CD1c-positive myeloid dendritic cell (primary cell): ENCODE measurements around the gene PRSS56.
"Not testable (repeated sequence)": the region's sequence is repeated elsewhere in the genome, so short reads cannot be mapped to it uniquely, and the experiment has no call there.

Experiments used
- DNase-seq: peaks from one replicate; pipeline ENCODE4 v3.0.0-alpha.2; 2016; ENCODE audit errors: extremely low spot score

PRSS56 gene

GRCh38 chr2:232541961-232542714 is 21.9 kb downstream of the PRSS56 start:
- no peak for DNase-seq

GRCh38 chr2:232542715-232543467 is 22.7 kb downstream of the PRSS56 start:
- DNase-seq: no peak

- no peak for DNase-seq
Observed at GRCh38 chr2:232543491-232543890, 23.3 kb downstream of the PRSS56 start.

GRCh38 chr2:232543928-232544631 is 23.9 kb downstream of the PRSS56 start:
- no peak for DNase-seq

DNA sequence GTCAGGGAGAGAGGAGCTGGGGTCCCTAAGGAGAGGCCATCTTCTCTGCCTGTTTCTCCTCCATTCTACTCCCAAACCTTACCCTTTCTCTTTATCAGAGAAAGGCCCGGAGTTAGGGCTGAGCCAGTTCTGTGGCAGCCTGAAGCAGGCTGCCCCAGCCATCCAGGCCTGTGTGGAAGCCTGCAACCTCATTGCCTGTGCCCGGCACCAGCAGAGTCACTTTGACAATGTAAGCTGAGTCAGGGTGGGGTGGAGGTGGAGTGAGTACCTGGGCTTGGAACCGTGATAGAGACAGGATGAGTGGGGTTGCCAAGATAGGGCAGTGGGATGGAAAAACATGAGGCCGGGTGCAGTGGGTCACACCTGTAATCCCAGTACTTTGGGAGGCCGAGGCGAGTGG is 24.5 kb downstream of the PRSS56 start:
- DNase-seq: no peak

- DNase-seq: no peak
Observed at GRCh38 chr2:232545511-232546375, 25.6 kb downstream of the PRSS56 start.

DNA sequence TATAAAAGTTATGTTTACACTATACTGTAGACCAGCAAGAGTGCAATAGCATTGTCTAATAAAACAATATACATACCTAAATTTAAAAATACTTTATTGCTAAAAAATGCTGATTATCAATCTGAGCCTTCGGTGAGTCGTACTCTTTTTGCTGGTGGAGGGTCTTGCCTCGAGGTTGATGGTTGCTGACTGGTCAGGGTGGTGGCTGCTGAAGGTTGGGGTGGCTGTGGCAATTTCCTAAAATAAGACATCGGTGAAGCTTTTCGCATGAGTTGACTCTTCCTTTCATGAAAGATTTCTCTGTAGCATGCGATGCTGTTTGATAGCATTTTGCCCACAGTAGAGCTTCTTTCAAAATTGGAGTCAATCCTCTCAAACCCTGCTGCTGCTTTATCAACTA is 27.8 kb downstream of the PRSS56 start:
- DNase-seq: no peak

GRCh38 chr2:232549655-232550353 is 29.6 kb downstream of the PRSS56 start:
- DNase-seq: no peak

GRCh38 chr2:232550354-232551249 is 30.4 kb downstream of the PRSS56 start, which contains the start of the genes EIF4E2 and TIGD1:
Gene EIF4E2, plus strand, starts transcription at chr2:232550689. Its CDS starts 36 bp downstream, at chr2:232550725.
Gene TIGD1, minus strand, starts transcription at chr2:232550557. Its CDS starts 675 bp downstream, at chr2:232549882.
- peak; percentile 97 for DNase-seq

DNA sequence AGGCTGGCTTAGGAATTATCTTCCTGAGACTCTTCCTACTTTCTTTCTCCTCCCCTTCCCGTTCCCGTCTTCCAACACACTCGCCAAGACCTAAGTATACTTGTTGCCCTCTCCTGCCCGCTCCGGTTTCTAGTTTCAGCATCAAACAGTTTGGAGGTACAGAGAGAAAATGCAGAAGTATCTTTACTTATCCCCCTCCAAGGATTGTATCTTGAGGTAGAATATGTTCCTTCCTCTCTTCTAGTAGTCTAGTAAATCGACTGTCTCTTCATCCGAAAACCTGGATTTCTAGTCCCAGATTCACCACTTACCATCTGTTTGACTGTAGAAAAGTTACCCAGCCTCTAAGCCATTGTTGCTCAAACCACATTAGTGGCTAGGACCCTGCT is 31.1 kb downstream of the PRSS56 start:
- no peak for DNase-seq

GRCh38 chr2:232551776-232552175 is 31.6 kb downstream of the PRSS56 start:
- DNase-seq: no peak

DNA sequence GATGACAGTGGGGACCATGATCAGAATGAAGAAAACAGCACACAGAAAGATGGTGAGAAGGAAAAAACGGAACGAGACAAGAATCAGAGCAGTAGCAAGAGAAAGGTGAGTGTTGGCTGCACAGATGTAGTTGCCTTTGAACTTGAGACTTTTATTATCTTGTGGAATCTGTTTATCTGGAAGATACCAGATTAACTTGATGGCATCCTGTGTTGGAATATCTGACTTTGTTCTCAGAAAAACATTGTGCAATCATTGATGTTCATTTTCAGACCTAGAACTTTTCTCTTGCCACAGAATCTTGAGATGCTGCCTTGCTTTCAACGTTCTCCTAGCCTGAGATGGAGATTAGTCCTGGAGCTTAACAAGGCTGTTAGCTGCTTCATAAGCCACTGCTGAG is 36.2 kb downstream of the PRSS56 start:
- no peak for DNase-seq

DNA sequence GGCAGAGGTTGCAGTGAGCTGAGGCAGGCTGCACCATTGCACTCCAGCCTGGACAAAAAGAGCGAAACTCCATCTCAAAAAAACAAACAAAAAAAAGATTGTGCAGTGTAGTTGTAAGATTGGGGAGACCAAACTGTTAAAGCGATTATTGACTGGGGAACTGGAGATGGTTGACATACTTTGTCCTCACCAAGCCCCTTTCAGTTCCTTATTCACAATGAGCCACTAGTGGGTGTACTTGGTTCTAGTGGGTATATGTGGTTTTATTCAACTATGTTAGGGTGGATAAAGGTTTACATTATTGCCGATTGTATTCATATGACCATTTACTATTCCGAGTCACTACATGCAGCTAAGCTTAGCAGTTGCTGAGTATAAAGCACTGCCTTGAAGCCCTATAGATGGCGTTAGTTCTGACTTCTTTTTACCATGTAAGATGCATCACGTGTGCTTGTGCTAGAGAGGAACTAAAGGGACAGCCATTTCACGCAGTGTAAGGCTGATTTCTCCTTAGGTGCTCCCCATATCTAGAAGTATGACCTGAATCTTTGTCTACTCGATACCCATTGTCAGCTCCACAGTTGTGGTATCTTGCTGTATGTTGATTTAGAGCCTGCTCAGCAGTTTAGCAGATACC is 42.4 kb downstream of the PRSS56 start:
- peak; percentile 71 for DNase-seq

GRCh38 chr2:232563580-232563979 is 43.4 kb downstream of the PRSS56 start:
- no peak for DNase-seq

DNA sequence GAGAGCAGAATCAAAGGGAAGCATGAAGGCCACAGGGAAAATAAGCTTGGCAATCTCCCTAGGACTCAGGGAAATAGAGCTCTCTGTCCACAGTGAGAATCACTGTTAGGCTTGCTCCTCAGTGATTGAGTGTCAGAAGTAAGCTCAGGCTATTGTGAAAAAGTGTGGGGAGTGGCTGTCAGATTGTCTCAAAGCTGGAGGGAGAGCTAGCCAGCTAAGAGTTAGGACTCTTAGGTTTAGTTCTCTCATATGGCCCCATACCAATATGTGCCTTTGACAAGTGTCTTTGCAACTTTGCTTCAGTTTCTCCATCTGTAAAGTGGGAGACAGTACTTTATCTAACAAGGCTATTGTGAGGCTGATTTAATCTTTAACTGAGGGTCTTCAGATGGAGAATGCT is 47.5 kb downstream of the PRSS56 start:
- DNase-seq: no peak

DNA sequence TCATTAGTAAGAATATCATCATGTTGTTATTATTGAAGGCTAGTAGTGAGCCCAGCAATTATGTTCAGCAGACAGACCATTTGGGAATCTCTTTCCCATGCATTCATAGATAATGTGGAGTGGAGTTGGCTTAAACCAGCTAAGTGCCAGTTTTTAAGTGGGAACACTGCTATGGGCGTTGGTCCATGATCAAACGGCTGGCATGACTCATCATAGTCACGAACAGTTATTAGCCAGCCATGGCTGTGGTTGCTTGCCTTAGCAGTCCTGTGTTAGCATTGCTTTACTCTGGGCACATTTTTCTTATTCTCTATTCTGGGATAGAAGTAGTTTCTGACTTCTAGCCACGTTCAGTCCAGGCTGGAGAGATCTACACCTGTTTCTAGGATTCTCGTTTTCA is 48.0 kb downstream of the PRSS56 start:
- peak; percentile 57 for DNase-seq

GRCh38 chr2:232569541-232569940 is 49.4 kb downstream of the PRSS56 start:
- DNase-seq: peak; percentile 33

DNA sequence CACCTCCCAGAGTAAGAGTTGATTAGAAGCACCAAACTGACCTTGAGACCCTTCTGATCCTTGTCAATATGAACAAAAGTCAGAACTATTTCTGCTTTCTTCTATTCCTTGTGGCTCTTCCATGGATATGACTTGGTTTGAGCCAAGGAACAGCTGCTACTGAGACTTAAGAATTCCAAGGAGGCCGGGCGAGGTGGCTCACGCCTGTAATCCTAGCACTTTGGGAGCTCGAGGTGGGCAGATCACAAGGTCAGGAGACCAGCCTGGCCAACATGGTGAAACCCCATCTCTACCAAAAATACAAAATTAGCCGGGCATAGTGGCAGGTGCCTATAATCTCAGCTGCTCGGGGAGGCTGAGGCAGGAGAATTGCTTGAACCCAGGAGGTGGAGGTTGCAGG is 50.3 kb downstream of the PRSS56 start:
- DNase-seq: not testable (repeated sequence)

- no peak for DNase-seq
Observed at GRCh38 chr2:232571026-232571474, 50.9 kb downstream of the PRSS56 start.
